GM12873 (cell line): Measurements from ENCODE around the gene LTB.

ENCODE experiments used
- TF ChIP-seq, protein P1 (sequence below): IDR thresholded peaks from 2 replicates; pipeline ENCODE4 v1.5.1; 2012; ENCODE audit warnings: low read depth, mild to moderate bottlenecking, moderate library complexity, low read length, control low read depth; ENCODE audit not compliant: insufficient read depth; ENCODE audit errors: missing control alignments

The LTB gene

DNA sequence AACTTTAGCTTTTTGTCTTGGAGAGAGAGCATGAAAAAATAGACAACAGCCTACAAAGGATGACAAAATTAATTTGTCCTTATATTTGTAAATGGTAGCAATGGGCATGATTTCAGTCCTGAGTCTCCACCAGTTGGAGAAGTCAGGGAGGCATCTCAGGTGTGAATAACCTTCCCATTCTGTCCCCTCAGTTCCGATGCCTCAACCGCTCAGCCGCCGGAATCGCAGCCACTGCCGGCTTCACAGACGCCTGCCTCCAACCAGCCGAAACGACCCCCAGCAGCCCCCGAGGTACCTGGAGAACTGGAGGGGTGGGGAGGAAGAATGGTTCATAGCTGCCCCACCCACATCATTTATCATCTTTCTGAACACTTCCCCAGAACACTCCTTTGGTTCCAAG is 41.8 kb upstream of the LTB start:
- TF ChIP-seq, protein P1, sequence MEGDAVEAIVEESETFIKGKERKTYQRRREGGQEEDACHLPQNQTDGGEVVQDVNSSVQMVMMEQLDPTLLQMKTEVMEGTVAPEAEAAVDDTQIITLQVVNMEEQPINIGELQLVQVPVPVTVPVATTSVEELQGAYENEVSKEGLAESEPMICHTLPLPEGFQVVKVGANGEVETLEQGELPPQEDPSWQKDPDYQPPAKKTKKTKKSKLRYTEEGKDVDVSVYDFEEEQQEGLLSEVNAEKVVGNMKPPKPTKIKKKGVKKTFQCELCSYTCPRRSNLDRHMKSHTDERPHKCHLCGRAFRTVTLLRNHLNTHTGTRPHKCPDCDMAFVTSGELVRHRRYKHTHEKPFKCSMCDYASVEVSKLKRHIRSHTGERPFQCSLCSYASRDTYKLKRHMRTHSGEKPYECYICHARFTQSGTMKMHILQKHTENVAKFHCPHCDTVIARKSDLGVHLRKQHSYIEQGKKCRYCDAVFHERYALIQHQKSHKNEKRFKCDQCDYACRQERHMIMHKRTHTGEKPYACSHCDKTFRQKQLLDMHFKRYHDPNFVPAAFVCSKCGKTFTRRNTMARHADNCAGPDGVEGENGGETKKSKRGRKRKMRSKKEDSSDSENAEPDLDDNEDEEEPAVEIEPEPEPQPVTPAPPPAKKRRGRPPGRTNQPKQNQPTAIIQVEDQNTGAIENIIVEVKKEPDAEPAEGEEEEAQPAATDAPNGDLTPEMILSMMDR = no peak

DNA sequence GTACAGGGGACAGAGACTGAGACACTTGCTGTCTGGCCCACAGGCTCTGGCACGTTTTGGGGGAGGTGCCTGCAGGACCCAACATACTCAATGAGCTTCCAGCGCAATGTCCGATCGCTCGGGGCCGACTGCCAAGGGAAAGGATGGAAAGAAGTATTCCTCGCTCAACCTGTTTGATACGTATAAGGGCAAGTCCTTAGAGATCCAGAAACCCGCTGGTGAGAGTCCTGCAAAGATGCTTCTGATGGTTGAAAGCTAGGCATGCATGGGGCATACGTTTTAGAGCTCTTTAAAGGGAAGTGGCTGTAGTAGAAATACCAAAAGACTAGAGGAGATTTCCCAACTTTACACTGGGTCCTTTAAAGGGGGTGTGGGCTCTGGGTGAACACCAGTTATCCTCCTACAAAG is 40.5 kb upstream of the LTB start:
- TF ChIP-seq, protein P1 = no peak

DNA sequence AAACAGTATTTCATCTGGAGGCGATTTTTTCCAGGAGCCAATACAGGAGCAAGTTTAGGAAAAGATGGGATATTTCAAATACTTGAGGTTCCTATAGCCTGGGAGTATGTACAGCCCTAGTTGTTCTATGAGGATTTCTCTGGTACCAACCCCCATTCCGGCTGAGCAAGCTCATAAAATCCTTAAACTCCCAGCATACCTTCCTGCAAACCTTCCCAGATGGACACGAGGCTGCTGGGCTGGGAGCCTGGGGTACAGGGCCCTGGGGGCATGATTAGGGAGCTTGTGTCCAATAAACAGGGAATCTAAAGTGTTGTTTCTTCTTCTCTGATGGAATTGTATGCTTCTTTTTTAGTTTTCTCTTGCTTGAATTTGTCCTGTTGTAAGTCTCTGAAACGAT is 39.8 kb upstream of the LTB start:
- TF ChIP-seq, protein P1 = no peak

DNA sequence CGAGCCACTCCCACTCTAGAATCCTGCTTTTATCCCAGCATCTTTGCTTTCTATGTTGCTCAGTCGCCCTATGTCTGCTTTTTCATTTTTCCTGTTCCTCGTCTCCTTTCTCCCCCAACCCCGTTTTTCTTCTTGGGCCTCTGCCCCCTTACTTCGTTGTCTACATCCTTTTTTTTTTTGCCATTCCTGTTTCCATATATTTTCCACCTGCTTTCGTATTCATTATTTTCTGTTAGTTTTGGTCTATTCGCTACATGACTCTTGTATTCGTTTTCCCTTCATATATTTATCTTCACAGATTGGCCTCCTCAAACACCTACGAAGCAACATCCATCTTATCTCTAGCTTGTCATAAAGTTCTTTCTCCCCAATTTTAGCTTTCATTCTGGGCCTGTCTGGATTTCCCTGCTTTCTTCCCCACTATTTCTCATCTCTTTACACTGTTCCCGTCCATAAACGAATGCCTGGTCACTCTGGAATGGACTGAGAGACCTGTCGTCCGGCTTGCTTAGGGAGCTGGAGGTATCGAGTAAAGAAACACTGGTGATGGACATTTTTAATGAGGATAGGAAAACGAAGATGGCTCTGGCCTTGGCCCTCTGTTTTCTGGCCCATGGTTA is 39.2 kb upstream of the LTB start:
- TF ChIP-seq, protein P1 = no peak

DNA sequence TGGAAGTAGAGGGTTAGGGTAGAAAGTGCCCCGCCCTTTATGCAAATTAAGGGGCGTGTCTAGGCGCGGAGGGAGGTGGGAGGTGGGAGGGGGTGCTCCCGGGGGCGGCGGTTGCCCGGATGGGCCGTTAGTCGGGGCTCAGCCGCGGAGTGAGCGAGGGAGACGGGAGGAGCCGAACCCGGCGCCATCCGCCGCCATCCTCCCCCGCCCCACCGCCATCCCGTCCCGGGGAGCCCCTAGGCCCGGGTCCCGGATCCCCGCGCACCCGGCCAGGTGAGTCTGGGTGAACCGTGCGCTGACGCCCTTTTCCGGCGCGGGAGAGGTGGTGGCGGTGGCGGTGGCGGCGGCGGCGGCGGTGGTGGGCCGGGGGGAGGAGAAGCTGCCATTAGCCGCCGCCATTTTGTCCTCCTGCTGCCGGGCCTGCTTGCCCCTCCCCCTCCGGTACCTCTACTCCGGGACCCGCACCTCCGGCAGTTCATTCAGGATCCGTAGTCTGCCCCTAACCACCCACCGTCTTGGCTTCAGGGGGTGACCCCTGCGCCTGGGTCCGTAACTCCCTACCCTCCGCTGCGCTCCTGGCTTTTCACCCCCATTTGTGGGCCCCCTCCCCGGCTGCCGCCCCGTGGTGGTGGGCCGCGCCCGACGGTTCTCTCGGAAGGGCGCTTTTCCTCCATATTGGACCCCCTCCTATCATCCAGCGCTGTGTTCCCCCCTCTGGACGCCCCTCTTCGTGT is 38.5 kb upstream of the LTB start, which contains the start of gene PRRC2A:
PRRC2A (plus strand) TSS at position 130 of the 734 bp plus-strand sequence. CDS start 2,075 bp downstream, outside the sequence.
- TF ChIP-seq, protein P1 = no peak

DNA sequence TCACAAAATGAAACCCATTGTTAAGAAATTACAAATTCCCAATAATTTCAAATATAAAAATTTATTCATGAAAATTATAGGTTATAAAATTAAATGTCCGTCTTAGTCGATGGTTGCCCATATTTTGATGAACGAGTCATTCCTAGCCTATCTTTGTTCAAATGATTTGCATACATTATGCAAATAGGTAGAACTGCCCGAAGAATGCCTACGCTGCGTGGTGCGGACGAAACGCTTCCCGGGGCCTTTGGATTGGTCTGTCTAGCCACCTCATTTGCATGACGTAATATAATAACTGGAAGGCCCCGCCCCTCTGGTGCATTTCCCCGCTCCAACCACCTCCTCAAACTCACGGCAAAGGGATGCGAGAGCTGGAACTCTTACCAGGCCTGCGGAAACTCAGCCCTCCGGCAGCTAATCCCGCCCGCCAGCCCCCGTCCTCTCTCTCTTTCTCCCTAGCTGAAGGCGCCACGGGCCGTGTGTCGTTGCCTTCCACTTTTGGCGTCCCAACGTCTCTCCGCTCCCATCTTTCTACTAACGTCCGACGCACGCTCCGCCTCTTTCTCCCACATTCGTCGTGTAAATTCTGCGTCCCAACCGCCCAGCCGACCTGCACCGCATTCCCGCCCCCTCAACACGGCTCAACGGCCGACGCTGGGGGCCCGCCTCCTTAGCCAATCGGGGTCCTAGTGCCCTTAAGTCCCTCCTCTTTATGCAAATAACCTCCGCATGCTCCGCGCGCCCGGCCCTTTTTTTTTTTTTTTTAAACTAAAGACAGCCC is 37.8 kb upstream of the LTB start:
- TF ChIP-seq, protein P1 = no peak

DNA sequence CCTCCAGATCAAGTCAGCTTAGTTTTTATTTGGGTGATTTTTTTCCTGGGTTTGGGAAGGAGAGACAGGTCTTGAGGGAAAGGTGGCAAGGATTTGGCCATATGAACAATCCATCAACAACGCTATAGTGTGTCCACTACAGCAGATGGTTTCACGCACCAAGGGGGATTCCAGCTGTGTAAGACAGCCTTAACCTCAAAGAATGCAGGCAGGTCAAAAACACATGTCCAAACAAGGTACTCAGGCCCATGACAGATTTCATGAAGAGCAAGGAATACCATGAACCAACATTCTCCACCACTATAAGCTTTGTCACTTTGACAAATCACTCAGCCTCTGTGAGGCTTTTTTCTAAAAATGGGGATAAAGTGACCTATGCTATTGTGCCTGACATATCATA is 34.8 kb upstream of the LTB start:
- TF ChIP-seq, protein P1 = no peak
